CD14-positive monocyte (primary cell): ENCODE data around the gene ZFYVE28. TPM values are rescaled to one million over a fixed set of nuclear protein-coding genes. Genes with fewer than 3 reads are reported as not detected.
A peak's percentile ranks its signal among the peaks of the same experiment; 100 is the strongest.

Experiments
- DNase-seq, 3 donors: peaks; one replicate each; pipeline ENCODE4 v3.0.0-alpha.2; 2011 to 2022
- H2AFZ ChIP-seq: 2 replicates; pipeline ENCODE4 v1.6.0; 2012; ENCODE audit warnings: mild to moderate bottlenecking, low read depth, low read length, inconsistent platforms; ENCODE audit not compliant: insufficient read depth, poor library complexity, severe bottlenecking
- H3K27ac ChIP-seq, 2 donors: 1 replicate in 1 of 2; 2 replicates in 1 of 2; pipeline ENCODE4 v1.5.1; 2012 to 2013; ENCODE audit warnings: low read length in 2 of 2, control low read depth in 1 of 2, inconsistent platforms in 1 of 2, low read depth in 1 of 2, mild to moderate bottlenecking in 1 of 2
- H3K27me3 ChIP-seq, 2 donors: one replicate each; pipeline versions ENCODE4 v1.6.0 to v1.6.1; 2011 to 2013; ENCODE audit warnings: low read length in 2 of 2; ENCODE audit not compliant: control insufficient read depth in 2 of 2, insufficient read depth in 2 of 2
- H3K36me3 ChIP-seq, 2 donors: replicated peaks in 1 of 2; 1 replicate in 1 of 2; 2 replicates in 1 of 2; pipeline versions ENCODE4 v1.5.1 to v1.6.1; 2012 to 2013; ENCODE audit warnings: low read length in 2 of 2, control low read depth in 1 of 2, inconsistent platforms in 1 of 2, mild to moderate bottlenecking in 1 of 2; ENCODE audit not compliant: insufficient read depth in 2 of 2, control insufficient read depth in 1 of 2
- H3K4me1 ChIP-seq, 2 donors: 1 replicate in 1 of 2; 2 replicates in 1 of 2; pipeline versions ENCODE4 v1.5.1 to v1.6.1; 2012 to 2013; ENCODE audit warnings: low read length in 2 of 2, control low read depth in 1 of 2, inconsistent platforms in 1 of 2, mild to moderate bottlenecking in 1 of 2, moderate library complexity in 1 of 2; ENCODE audit not compliant: insufficient read depth in 2 of 2, control insufficient read depth in 1 of 2
- H3K4me2 ChIP-seq: replicated peaks from 2 replicates; pipeline ENCODE3; 2012; ENCODE audit warnings: low read length, moderate library complexity, mild to moderate bottlenecking; ENCODE audit not compliant: poor library complexity, severe bottlenecking; ENCODE audit errors: extremely low read depth
- H3K4me3 ChIP-seq, 3 experiments: fragments of 200-600 bp in 1 of 3; sonication (generic) in 1 of 3; replicated peaks in 1 of 3; 1 replicate in 2 of 3; 2 replicates in 1 of 3; pipeline ENCODE4 v1.5.1; 2011 to 2013; ENCODE audit warnings: low read length in 3 of 3, mild to moderate bottlenecking in 3 of 3, control low read depth in 2 of 3, low read depth in 2 of 3, inconsistent platforms in 1 of 3, moderate library complexity in 1 of 3
- H3K79me2 ChIP-seq: 2 replicates; pipeline ENCODE4 v1.6.0; 2012; ENCODE audit warnings: mild to moderate bottlenecking, control low read depth, inconsistent platforms, low read length, moderate library complexity; ENCODE audit not compliant: insufficient read depth
- H3K9ac ChIP-seq: 2 replicates; pipeline ENCODE4 v1.6.0; 2017; ENCODE audit warnings: low read length, mild to moderate bottlenecking; ENCODE audit not compliant: insufficient read depth, poor library complexity, severe bottlenecking
- H3K9me3 ChIP-seq, 2 donors: replicated peaks in 1 of 2; 1 replicate in 1 of 2; 2 replicates in 1 of 2; pipeline versions ENCODE4 v1.5.1 to v1.6.1; 2012 to 2013; ENCODE audit warnings: low read length in 2 of 2, control low read depth in 1 of 2; ENCODE audit not compliant: control insufficient read depth in 1 of 2, insufficient read depth in 1 of 2
- H4K20me1 ChIP-seq: 2 replicates; pipeline ENCODE4 v1.6.0; 2012; ENCODE audit warnings: mild to moderate bottlenecking, low read length, control low read depth, moderate library complexity; ENCODE audit not compliant: insufficient read depth
- H3K27ac Mint-ChIP-seq, 7 donors: one replicate each; pipeline ENCODE4 v1.8.0; 2020; ENCODE audit warnings: mild to moderate bottlenecking in 7 of 7, mixed read lengths in 7 of 7, moderate library complexity in 6 of 7, inconsistent platforms in 2 of 7
- H3K27me3 Mint-ChIP-seq, 3 donors: one replicate each; pipeline ENCODE4 v1.8.0; 2021 to 2022; ENCODE audit warnings: low read depth in 3 of 3, mild to moderate bottlenecking in 3 of 3, mixed read lengths in 3 of 3, moderate library complexity in 3 of 3, inconsistent platforms in 1 of 3
- H3K36me3 Mint-ChIP-seq, 2 donors: one replicate each; pipeline ENCODE4 v1.8.0; 2020; ENCODE audit warnings: mixed read lengths in 2 of 2, inconsistent platforms in 1 of 2, mild to moderate bottlenecking in 1 of 2
- H3K4me1 Mint-ChIP-seq: one replicate; pipeline ENCODE4 v1.8.0; 2020; ENCODE audit warnings: mild to moderate bottlenecking, mixed read lengths
- H3K4me3 Mint-ChIP-seq, 2 donors: one replicate each; pipeline ENCODE4 v1.8.0; 2020; ENCODE audit warnings: mild to moderate bottlenecking in 2 of 2, mixed read lengths in 2 of 2, moderate library complexity in 1 of 2
- H3K9me3 Mint-ChIP-seq, 7 donors: one replicate each; pipeline ENCODE4 v1.8.0; 2020 to 2022; ENCODE audit warnings: mixed read lengths in 7 of 7, mild to moderate bottlenecking in 6 of 7, moderate library complexity in 6 of 7, inconsistent platforms in 2 of 7
- CTCF ChIP-seq: fragments of 200-600 bp; IDR thresholded peaks from one replicate; pipeline ENCODE4 v1.8.0; 2022; ENCODE audit warnings: antibody characterized with exemption, mild to moderate bottlenecking
- WGBS: methylation state at CpG from one replicate; pipeline ENCODE4 v1.1.5; 2013; ENCODE audit warnings: missing lambda C conversion rate; ENCODE audit not compliant: insufficient coverage; 5-methylcytosine and 5-hydroxymethylcytosine counted together
- intact Hi-C, 2 donors: fragments of 100-400 bp; cut with micrococcal nuclease; formaldehyde crosslinking; loops; one replicate each; pipeline versions ENCODE4 v1.15.0 to v1.15.1; 2023
- polyA plus RNA-seq, 3 donors: library from polyadenylated mRNA; depleted of rRNA in 1 of 3; unstranded in 2 of 3; stranded (reverse) in 1 of 3; fragments of 300-500 nt in 2 of 3; fragments of >200 nt in 1 of 3; fragmentation: Illumina TruSeq in 2 of 3; gene quantifications; 1 replicate in 2 of 3; 2 replicates in 1 of 3; pipeline ENCODE4 v1.2.3, GENCODE V29; 2012 to 2021

The ZFYVE28 gene
- polyA plus RNA-seq, 3 donors = 1.0 to 4.4 (median 1.1) TPM

- H3K4me1 Mint-ChIP-seq = peaks cover 11% of the 10 kb centered on the region
- no peaks in the 10 kb centered on the region for H3K36me3 Mint-ChIP-seq
- TF ChIP-seq CTCF = no peak
- no peak overlapping the region for H3K4me3 Mint-ChIP-seq
- Histone ChIP-seq H3K4me1 (no peaks in the 10 kb centered on the region), H3K9me3 (no peaks in the 10 kb centered on the region), H3K4me2 (no peak overlapping the region), H3K27ac (no peak overlapping the region), H3K36me3 (no peaks in the 10 kb centered on the region), H4K20me1 (no peaks in the 10 kb centered on the region), H2AFZ (no peak overlapping the region), H3K79me2 (no peaks in the 10 kb centered on the region), H3K27me3 (no peaks in the 10 kb centered on the region), H3K4me3 (no peak overlapping the region), H3K9ac (no peak overlapping the region)
- 100% methylated on average over 3 of the region's 3 CpGs for WGBS
- peaks cover 0 to 3% (median 0%) of the 10 kb centered on the region in 7 donors for H3K9me3 Mint-ChIP-seq
- H3K27ac Mint-ChIP-seq = no peak overlapping the region
- intact Hi-C loops = no loop called here
- DNase-seq = no peak
- peaks cover 0 to 6% (median 6%) of the 10 kb centered on the region in 3 donors for H3K27me3 Mint-ChIP-seq
These were observed 135.2 kb downstream of the ZFYVE28 start for GRCh38 chr4:2283199-2283711.

GRCh38 chr4:2281575-2282343 lies 136.7 kb downstream of the ZFYVE28 start:
- H3K9ac ChIP-seq = peak overlapping the region; percentile 4
- intact Hi-C loops = no loop called here
- H2AFZ ChIP-seq = no peak overlapping the region

More at GRCh38 chr4:2281575-2282343, 136.7 kb downstream of the ZFYVE28 start:
- Mint-ChIP-seq H3K4me3 (no peak overlapping the region), H3K27ac (peak overlapping the region in 2 of 7 donors; percentile 9 to 77), H3K4me1 (peaks cover 11% of the 10 kb centered on the region), H3K9me3 (peaks cover 0 to 3% (median 0%) of the 10 kb centered on the region in 7 donors), H3K36me3 (no peaks in the 10 kb centered on the region), H3K27me3 (peaks cover 0 to 6% (median 6%) of the 10 kb centered on the region in 3 donors)
- no peaks in the 10 kb centered on the region for H4K20me1 ChIP-seq
- no peak overlapping the region for H3K4me2 ChIP-seq
- DNase-seq = peak in 2 of 3 donors; percentile 6 to 23
- no peak overlapping the region for H3K27ac ChIP-seq
- no peaks in the 10 kb centered on the region for H3K4me1 ChIP-seq
- peak; percentile 50 for TF ChIP-seq CTCF
- H3K79me2 ChIP-seq = no peaks in the 10 kb centered on the region
- H3K4me3 ChIP-seq = no peak overlapping the region
- 0% methylated on average over 6 of the region's 10 CpGs for WGBS
- H3K27me3 ChIP-seq = no peaks in the 10 kb centered on the region
- no peaks in the 10 kb centered on the region for H3K9me3 ChIP-seq
- H3K36me3 ChIP-seq = no peaks in the 10 kb centered on the region
